GM19455 (cell line): ENCODE measurements around the gene RNF6.
"Not testable (repeated sequence)": the region's sequence is repeated elsewhere in the genome, so short reads cannot be mapped to it uniquely, and the experiment has no call there.

Experiments
- ATAC-seq: cut with Tn5 transposase; IDR thresholded peaks from one replicate; pipeline ENCODE4 v1.9.1; 2021; ENCODE audit not compliant: unreplicated experiment

RNF6 gene

DNA sequence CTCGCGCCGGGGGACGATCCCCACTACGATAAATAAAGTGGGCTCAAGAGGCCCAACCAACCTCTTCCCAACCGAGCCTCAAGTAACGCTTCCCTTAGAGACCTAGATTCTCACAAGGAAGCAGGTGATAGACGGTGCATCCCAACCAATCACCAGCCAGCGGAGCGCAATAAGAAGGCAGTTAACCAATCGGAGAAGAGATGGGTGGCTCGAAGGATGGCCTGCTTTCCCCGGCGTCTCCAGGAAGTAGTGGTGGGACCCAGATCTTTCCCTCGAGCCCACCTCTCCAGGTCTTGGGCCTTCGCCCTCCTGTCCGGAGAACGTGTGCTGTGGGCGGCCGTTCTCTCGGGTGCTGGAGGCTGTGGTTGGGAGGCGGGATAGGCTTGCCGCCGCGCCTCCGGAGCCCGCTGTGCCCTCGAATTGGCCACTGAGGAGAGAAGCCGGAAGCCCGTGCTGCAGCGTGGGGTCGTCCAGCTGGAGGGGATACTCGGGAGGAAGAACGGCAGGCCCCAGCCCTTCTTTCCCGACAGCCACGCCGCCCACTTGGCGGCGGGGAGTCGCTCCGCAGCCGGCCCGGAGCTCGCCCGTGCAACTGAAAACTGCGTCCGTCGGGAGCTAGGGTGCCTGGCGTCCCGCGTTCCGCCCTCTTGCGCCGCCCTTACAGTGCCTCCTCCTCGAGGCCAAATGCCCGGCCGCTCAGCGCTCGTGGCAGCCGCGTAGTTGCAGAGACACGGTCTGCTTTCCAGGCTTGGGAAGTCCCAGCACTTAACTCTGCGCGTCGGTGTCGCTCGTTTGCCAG, at the start of gene RNF6:
RNF6 (minus strand) TSS at position 594 of the 799 bp plus-strand sequence. CDS start 2,665 bp downstream, outside the sequence.
- ATAC-seq: peak; percentile 96

DNA sequence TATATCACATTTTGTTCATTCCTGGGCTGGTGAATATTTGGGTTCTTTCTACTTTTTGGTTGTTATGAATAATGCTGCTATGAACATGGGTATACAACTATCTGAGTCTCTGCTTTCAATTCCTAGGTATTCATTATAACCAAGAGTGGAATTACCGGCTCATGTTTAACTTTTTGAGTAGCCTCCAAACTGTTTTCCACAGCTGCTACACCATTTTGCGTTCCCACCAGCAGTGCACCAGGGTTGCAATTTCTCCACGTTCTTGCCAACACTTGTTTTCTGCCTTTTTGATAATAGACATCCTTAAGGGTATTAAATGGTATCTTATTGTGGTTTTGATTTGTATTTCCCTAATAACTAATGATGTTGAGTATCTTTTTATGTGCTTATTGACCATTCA, 48.6 kb upstream of the RNF6 start:
- ATAC-seq: no peak

DNA sequence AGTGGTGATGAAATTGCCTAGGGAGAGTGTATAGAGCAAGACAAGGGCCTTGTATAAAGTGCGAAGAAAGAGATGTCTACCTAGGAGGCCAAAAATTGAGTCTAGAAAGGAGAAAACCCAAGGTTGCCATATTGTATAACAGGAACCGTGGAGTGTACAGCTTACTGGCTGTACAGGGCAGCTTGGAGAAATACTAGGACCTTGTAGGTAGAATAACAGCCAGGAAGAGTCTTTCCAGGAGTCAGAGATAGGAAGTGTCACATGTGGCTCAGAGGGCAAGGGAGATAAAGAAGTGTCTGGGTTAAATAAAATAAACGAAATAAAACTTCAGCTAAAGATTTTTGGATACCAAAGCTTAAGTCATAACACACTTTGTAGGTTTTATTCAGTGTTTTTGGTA, 44.2 kb upstream of the RNF6 start:
- ATAC-seq: no peak

DNA sequence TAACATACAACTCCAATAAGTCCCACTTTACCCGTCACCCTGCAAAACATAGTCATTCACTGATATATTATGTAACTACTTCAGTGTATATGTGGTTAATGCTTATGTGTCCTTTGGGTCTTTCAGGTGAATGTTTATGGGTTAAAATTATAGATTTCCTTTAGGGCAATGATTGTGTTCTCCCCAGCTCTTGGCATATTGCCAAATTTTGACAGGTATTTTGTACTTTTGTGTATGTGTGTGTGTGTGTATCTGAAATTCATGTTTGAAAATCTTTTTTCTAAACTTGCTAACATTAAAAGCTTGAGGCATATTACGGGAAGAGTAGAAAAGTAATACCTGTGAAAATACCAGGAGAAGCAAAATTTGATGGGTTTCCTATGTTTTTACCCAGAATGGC, 40.0 kb upstream of the RNF6 start:
- ATAC-seq: no peak

DNA sequence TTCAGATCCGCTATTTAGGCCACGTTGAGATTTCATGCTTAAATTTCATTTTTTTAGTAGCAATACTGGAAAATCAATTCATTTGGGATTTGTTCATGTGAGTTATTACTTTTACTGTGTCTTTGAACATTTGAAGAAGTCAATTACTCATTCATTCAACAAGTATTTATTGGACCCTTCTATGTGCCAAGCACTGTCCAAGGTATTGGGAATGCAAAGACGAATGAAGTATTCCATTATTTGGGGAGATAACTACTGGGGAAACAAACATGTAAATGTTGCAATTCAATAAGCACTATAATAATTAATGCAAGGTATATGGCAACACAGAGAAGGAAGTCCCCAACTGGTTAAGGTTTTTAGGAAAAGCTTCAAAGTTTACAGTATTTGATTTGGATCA, 37.5 kb upstream of the RNF6 start:
- ATAC-seq: no peak

DNA sequence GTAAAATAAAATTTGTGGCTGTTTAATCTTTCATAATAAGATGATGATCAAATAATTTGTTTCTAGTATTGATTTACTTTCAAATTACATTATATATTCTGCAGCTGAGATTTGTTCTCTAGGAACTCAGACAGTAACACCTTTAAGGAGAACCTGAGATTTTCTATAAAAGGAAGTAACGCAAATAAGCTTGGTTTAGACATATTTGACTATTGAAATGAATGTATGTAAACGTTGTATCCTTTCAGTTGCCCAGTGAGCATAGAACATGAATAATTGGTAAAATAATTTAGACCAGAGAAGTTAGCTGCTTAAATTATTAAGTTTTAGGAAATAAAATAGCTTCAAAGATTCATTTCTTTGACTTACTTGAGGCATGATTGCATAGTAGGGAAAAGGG, 34.9 kb upstream of the RNF6 start:
- ATAC-seq: no peak

DNA sequence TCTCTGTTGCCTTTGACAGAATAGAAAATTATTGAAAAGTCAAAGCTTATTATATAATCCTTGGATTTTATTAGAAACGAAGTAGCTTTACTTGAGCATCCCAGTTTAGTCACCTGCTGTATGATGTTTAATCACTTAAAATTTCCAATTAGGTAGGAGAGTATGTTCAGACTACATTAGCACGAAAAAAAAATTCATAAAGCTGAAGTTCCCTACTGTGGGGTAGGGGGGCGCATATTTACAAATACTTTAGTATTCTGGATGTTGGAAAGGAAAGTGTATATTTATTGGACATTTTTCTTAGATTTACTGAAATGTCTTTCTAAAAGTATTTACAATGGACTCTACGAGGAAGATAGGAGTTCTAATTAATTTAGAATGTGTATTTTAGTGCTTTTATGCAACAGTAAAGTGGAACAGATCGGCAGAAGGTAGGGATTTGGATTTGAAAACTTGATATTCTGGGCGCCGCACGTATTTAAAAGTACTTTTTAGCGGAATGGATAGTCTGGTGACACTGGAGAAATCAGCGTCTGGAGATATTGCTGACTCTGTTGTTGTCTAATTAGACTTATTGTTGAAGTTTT, 33.7 kb upstream of the RNF6 start:
- no peak for ATAC-seq

DNA sequence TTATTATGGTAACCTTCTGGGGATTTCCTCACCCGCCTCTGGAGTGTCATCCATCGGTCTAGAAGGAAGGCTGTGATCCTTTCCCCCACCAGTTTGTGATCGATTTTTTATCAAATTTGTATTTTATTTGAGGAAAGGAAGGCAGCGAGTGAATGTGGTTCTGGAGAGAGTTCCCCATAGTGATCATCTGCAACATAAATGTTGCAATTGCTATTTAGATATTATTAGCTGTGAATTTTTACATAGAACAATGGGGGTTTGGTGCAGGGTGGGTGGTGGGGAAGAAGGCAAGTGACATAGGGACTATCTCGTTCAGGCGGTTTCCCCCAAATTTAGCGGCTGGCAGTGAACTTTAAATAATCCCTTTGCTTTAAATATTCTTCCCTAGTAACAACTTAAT, 33.0 kb upstream of the RNF6 start:
- ATAC-seq: no peak

DNA sequence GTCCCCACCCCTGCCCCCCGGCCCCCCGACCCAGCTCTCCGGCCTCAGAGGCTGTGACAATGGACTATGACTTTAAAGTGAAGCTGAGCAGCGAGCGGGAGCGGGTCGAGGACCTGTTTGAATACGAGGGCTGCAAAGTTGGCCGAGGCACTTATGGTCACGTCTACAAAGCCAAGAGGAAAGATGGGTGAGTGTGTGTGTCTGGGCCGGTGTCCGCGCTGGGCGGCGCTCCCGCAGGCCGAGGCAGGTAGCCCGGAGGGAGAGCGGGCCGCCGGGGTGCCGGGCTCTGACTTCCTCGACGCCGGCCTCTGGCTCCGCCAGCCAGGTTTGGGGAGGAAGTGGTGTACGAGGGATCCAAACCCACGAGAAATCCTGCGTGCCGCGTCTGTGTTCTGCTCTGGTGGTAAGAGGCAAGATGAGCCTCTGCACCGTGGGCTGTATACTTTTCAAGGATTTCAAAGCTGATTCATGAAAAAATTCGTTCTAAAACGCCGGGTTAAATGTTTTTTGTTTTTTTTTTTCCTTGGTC, 32.5 kb upstream of the RNF6 start:
- peak; percentile 35 for ATAC-seq

DNA sequence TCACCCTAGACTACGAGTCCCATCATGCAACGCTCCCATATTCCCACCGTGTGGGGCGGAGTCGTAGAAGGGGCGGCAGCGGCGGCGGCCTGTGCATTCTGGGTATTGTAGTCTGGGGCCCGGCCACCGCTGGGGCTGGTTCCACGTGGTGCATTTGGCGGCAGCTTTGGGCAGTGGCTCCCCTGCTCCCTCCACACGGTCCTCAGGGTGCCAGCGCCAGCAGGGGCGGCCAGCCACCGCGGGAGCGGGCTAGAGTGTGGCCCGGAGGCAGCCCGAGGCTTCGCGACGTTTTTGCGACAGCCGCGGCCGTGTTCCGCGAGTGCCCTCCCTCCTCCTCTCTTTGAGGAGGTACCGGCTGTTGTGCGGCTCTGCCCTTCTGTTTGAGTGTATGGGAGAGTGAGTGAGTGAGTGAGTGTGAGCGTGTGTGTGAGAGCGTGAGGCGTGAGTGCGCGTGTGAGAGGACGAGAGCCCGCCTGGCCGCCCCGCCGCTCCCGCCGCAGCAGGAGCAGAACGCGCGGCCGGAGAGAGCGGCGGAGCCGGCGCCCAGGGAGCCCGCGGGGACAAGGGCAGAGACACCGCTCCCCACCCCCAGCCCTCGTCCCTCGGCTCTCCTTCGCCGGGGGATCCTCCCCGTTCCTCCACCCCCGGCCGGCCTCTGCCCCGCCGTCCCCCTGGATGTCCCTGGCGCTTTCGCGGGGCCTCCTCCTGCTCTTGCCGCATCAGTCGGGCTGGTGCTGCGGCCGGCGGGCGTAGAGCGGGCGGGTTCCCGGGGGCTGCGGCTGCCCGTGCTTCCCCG, 31.9 kb upstream of the RNF6 start, which contains the start of gene CDK8:
CDK8 (plus strand) TSS at position 343 of the 796 bp plus-strand sequence. CDS start 513 bp downstream, outside the sequence.
- peak; percentile 85 for ATAC-seq

DNA sequence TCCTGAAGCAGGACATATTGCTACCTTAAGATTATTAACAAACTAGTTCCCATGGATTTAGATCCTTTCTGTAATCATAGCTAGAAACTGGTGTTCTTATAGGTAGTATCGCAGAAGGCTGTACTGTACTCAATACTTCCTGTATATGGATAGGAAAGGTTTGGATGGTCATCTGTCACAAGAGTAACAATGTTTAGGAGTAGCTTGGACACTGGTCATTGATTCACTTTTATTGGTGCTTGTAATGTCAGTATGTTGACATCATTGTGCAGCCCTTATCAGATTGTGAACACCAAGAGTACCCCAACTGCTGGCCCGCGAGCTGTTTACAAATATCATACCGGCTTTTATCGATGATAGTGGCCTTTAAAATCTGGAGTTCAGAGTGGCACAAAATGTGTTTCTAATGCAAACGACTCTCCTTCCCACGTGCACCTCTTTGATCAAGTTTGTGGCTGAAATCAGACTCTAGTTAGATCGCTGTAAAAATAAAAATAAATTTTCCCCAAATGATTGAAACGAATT, 31.2 kb upstream of the RNF6 start:
- ATAC-seq: no peak

DNA sequence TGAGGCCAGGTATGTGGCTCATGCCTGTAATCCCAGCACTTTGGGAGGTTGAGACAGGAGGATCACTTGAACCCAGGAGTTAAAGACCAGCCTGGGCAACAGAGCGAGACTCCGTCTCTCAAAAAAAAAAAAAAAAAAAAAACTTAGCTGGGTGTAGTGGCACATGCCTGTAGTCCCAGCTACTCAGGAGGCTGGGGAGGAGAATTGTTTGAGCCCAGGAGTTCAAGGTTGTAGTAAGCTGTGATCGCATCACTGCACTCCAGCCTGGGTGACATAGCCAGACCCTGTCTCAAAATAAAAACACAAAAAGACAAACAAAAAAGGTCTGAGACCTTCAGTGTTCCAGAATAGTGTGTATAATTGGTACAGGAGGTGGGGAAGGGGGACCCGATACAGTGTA, 29.9 kb upstream of the RNF6 start:
- ATAC-seq: not testable (repeated sequence)

DNA sequence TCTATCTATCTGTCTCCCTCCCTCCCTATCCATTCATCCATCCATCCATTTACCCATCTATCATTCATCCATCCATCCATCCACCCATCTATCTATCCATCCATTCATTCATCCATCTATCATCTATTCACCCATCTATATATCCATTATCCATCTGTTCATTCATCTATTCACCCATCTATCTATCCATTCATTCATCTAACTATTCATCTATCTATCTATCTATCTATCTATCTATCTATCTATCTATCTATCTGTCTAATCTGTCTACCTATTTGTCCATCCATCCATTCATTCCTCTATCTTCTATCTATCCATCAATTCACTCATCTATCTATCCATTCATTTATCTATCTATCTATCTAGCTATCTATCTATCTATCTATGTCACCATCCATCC, 27.4 kb upstream of the RNF6 start:
- ATAC-seq: no peak

DNA sequence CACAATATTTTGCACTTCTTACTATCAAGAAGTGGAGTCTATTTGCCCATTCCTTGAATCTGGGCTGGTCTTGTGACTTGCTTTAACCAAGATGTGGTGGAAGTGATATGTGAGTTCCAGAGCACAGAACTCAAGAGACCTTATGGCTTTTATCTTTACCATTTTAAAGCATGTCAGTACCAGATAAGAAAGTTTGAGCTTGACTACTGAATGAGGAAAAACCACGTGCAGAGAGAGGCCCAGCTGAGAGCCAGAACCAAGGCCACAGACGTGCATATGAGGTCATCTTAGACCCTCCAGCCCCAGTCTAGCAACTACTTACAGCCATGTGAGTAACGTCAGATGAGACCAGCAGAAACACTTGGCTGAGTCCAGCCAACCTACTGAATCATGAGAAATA, 25.5 kb upstream of the RNF6 start:
- ATAC-seq: no peak

DNA sequence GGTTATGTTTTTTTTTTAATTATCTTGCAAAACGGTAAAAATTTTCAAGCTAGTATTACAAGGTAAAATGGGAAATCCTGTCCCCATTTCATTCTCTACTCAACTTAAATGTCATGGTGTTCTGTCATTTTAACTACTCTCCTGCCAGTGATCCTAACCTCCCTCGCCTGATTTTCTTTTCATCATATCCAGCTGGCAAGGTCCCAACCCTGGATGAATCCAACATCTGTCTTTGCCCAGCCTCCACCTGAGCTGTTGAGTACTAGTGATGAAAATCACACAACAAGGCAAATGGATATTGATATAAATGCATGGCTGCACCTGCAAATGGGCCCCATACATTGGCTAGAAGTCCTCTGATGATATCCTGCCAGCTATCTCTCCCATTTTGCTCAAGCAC, 24.9 kb upstream of the RNF6 start:
- no peak for ATAC-seq

DNA sequence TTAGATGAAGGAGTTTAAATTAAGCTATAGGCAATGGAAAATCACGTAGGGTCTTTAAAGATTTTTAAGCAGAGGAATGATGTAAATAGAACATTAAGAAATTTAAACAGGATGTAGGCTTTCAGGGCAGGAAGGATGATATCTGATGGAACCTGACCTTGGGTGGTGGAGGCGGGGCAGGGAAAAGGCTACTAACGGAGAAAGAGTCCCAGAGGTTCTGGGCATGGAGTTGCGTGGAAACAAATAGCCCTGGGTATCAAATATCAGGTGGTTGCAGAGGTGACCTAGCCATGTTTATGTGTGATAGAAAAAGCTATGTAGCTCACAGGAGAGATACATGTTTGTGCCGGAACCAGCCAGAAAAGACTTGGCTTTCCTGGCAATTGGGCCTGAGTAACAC, 24.0 kb upstream of the RNF6 start:
- ATAC-seq: no peak

DNA sequence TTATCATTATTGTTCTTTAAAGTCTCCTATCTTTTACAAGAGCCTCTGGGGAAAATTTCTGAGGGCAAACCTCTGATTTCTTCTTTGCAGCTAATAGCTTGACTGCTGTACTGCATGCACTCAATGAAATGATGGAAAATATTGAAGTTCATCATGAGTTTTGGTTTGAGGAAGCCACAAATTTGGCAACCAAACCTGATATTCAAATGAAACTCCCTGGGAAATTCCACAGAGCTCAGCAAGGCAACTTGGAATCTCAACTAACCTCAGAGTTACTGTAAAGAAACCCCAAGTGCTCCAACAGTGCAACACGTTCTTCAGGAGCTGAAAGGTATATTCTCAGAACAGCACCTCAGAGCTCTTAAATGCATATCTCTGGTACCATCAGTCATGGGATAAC, 14.2 kb upstream of the RNF6 start:
- ATAC-seq: no peak

DNA sequence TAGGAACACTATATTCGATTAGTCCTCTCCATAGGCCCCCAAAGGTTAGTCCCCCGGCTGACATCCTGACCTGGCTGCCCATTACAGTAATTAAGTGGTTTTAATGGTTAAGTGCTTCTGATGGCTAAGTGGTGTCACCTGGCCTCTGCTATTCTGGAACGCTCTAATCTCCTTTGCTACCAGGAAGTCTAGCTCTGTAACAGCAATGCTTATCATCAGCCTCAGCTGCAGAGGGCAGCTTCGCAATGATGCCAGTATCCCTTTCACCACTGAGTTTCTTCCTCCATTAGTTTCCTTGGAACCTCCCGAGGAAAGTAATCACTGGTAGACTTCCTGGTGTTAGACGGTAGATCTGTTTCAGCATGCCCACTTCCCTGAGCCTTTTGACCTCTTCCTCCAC, 8.6 kb upstream of the RNF6 start:
- no peak for ATAC-seq

DNA sequence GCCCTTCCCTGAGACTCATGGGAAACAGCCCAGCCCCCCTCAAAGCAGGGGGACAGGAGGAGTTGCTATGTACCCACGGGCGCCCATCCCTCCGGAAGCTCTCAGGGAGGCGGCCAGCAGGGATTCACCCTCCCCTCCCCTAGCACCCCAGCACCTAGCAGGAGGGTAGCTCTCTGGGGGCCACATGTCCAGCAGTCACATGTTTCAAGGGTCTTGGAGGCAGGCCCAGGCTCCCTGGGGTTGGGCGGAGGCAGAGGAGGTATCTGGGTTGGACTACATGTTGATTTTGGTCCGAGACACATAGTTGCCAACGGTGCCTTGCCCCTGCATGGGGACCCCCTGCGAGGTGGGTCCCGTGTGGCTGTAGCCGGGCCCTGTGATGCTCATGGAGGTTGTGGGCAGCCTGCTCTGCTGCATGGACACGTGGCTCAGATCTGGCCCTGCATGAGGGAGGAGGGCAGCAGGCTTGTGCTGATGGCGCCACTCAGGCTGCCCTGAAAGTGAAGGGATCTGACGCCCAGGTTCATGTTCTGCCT, 7.0 kb upstream of the RNF6 start:
- ATAC-seq: no peak

DNA sequence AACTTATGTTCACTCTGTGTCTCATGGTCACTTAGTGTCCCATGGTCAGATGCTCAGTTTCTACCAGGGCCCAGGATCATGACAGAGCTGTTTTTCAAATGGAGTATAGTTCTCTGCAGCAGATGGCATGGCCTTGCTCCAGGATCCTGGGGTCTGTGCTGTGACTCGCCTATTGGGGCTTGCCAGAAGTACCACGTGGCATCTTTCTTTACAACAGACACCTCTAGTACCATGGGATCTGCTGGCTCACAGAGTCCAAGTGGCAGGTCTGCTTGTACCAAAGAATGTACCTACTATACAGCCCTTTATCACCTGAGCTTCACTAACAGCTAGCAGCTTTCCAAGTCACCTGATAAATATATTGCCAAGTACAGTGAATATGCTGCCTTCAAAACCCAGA, 6.0 kb upstream of the RNF6 start:
- no peak for ATAC-seq
